HEK293 (cell line): ENCODE measurements around the gene RSPH3.
A peak's percentile ranks its signal among the peaks of the same experiment; 100 is the strongest.

Source experiments
- CTCF ChIA-PET: fragments of 350-600 bp; formaldehyde crosslinking; extraction: SDS; loops from one replicate; lab custom pipeline; 2021; ENCODE audit warnings: antibody characterized with exemption; lab: Yijun Ruan, JAX
- POLR2A ChIA-PET: fragments of 300-600 bp; formaldehyde crosslinking; extraction: SDS; loops from one replicate; lab custom pipeline; 2020; ENCODE audit warnings: antibody characterized with exemption, inconsistent platforms; lab: Yijun Ruan, JAX
- H3K27ac ChIP-seq: fragments of 200-500 bp; sonication (Bioruptor generic); 2 replicates; pipeline ENCODE4 v1.5.1; 2014; ENCODE audit warnings: low read depth, low read length, control low read depth, inconsistent platforms; ENCODE audit errors: extremely low read depth
- H3K36me3 ChIP-seq, 2 experiments: fragments of 200-500 bp in 1 of 2; sonication (Bioruptor generic) in 1 of 2; 1 replicate in 1 of 2; 2 replicates in 1 of 2; pipeline ENCODE4 v1.5.1; 2014 to 2017; ENCODE audit warnings: inconsistent platforms in 2 of 2, low read length in 2 of 2; ENCODE audit not compliant: control insufficient read depth in 2 of 2, insufficient read depth in 1 of 2
- H3K4me1 ChIP-seq: fragments of 200-500 bp; sonication (Bioruptor generic); 2 replicates; pipeline ENCODE4 v1.5.1; 2014; ENCODE audit warnings: mild to moderate bottlenecking, low read length, inconsistent platforms; ENCODE audit not compliant: control insufficient read depth, insufficient read depth
- H3K4me3 ChIP-seq: 2 replicates; pipeline ENCODE4 v1.5.1; 2011; ENCODE audit warnings: low read depth, mild to moderate bottlenecking, control low read depth, low read length, moderate library complexity
- H3K9me3 ChIP-seq: fragments of 200-500 bp; sonication (Bioruptor generic); 2 replicates; pipeline ENCODE4 v1.5.1; 2014; ENCODE audit warnings: low read depth, low read length, inconsistent platforms; ENCODE audit not compliant: control insufficient read depth, insufficient read depth
- GLI4 ChIP-seq: fragments of 450-650 bp; formaldehyde crosslinking; IDR thresholded peaks from 2 replicates; pipeline ENCODE4 v1.5.1; 2016; ENCODE audit warnings: missing biosample characterization, missing genetic modification characterization
- KLF10 ChIP-seq: fragments of 450-650 bp; IDR thresholded peaks from 2 replicates; pipeline ENCODE4 v1.5.1; 2018; ENCODE audit warnings: missing biosample characterization, mild to moderate bottlenecking, missing genetic modification characterization
- KLF7 ChIP-seq: fragments of 450-650 bp; formaldehyde crosslinking; IDR thresholded peaks from 2 replicates; pipeline ENCODE4 v1.5.1; 2016; ENCODE audit warnings: missing biosample characterization, missing genetic modification characterization, borderline replicate concordance
- SCRT1 ChIP-seq: fragments of 450-650 bp; formaldehyde crosslinking; IDR thresholded peaks from 2 replicates; pipeline ENCODE4 v1.5.1; 2016; ENCODE audit warnings: missing biosample characterization, missing genetic modification characterization, borderline replicate concordance
- SP3 ChIP-seq: fragments of 450-650 bp; formaldehyde crosslinking; IDR thresholded peaks from 2 replicates; pipeline ENCODE4 v1.5.1; 2016; ENCODE audit warnings: missing biosample characterization, missing genetic modification characterization
- TRIM28 ChIP-seq: IDR thresholded peaks from 2 replicates; pipeline ENCODE4 v1.6.1; 2011; ENCODE audit warnings: low read length, control low read depth, borderline replicate concordance
- WT1 ChIP-seq: fragments of 450-650 bp; formaldehyde crosslinking; IDR thresholded peaks from 2 replicates; pipeline ENCODE4 v1.5.1; 2016; ENCODE audit warnings: missing biosample characterization, missing genetic modification characterization
- ZBTB20 ChIP-seq: fragments of 450-650 bp; formaldehyde crosslinking; IDR thresholded peaks from 2 replicates; pipeline ENCODE4 v1.5.1; 2016; ENCODE audit warnings: missing biosample characterization, missing genetic modification characterization
- ZIC2 ChIP-seq: fragments of 450-650 bp; formaldehyde crosslinking; IDR thresholded peaks from 2 replicates; pipeline ENCODE4 v1.5.1; 2016; ENCODE audit warnings: missing biosample characterization, missing genetic modification characterization
- ZNF114 ChIP-seq: fragments of 450-650 bp; formaldehyde crosslinking; IDR thresholded peaks from 2 replicates; pipeline ENCODE4 v1.5.0; 2017; ENCODE audit warnings: missing biosample characterization, missing genetic modification characterization
- ZNF174 ChIP-seq: fragments of 450-650 bp; formaldehyde crosslinking; IDR thresholded peaks from 2 replicates; pipeline ENCODE4 v1.5.0; 2017; ENCODE audit warnings: missing biosample characterization, mild to moderate bottlenecking, missing genetic modification characterization
- ZNF184 ChIP-seq: fragments of 450-650 bp; IDR thresholded peaks from 2 replicates; pipeline ENCODE4 v1.5.1; 2018; ENCODE audit warnings: missing biosample characterization, mild to moderate bottlenecking, missing genetic modification characterization
- ZNF311 ChIP-seq: fragments of 450-650 bp; formaldehyde crosslinking; IDR thresholded peaks from 2 replicates; pipeline ENCODE4 v1.5.1; 2017; ENCODE audit warnings: missing biosample characterization, missing genetic modification characterization, borderline replicate concordance
- ZNF521 ChIP-seq: fragments of 450-650 bp; formaldehyde crosslinking; IDR thresholded peaks from 2 replicates; pipeline ENCODE4 v1.5.1; 2017; ENCODE audit warnings: missing biosample characterization, mild to moderate bottlenecking, missing genetic modification characterization
- ZNF544 ChIP-seq: fragments of 450-650 bp; formaldehyde crosslinking; IDR thresholded peaks from 2 replicates; pipeline ENCODE4 v1.5.0; 2017; ENCODE audit warnings: missing biosample characterization, missing genetic modification characterization
- ZNF560 ChIP-seq: fragments of 450-650 bp; formaldehyde crosslinking; IDR thresholded peaks from 2 replicates; pipeline ENCODE4 v1.5.1; 2017; ENCODE audit warnings: missing biosample characterization, missing genetic modification characterization, borderline replicate concordance
- ZNF624 ChIP-seq: fragments of 450-650 bp; formaldehyde crosslinking; IDR thresholded peaks from 2 replicates; pipeline ENCODE4 v1.5.1; 2017; ENCODE audit warnings: missing biosample characterization, missing genetic modification characterization
- ZNF664 ChIP-seq: fragments of 450-650 bp; formaldehyde crosslinking; IDR thresholded peaks from 2 replicates; pipeline ENCODE4 v1.5.1; 2016; ENCODE audit warnings: missing biosample characterization, missing genetic modification characterization
- ZNF677 ChIP-seq: fragments of 450-650 bp; IDR thresholded peaks from 2 replicates; pipeline ENCODE4 v1.5.0; 2018; ENCODE audit warnings: missing biosample characterization, mild to moderate bottlenecking, missing genetic modification characterization, moderate library complexity
- ZNF701 ChIP-seq: fragments of 450-650 bp; formaldehyde crosslinking; IDR thresholded peaks from 2 replicates; pipeline ENCODE4 v1.5.1; 2016; ENCODE audit warnings: missing biosample characterization, missing genetic modification characterization
- TF ChIP-seq, protein P1 (sequence below): fragments of 450-650 bp; formaldehyde crosslinking; IDR thresholded peaks from 2 replicates; pipeline ENCODE4 v1.5.1; 2016; ENCODE audit warnings: missing biosample characterization, missing genetic modification characterization, borderline replicate concordance
- TF ChIP-seq, protein P2 (sequence below): fragments of 450-650 bp; formaldehyde crosslinking; IDR thresholded peaks from 2 replicates; pipeline ENCODE4 v1.5.1; 2016; ENCODE audit warnings: missing biosample characterization, missing genetic modification characterization
- TF ChIP-seq, protein P3 (sequence below): fragments of 450-650 bp; formaldehyde crosslinking; IDR thresholded peaks from 2 replicates; pipeline ENCODE4 v1.5.1; 2016; ENCODE audit warnings: missing biosample characterization, missing genetic modification characterization
- TF ChIP-seq, protein P4 (sequence below): fragments of 450-650 bp; formaldehyde crosslinking; IDR thresholded peaks from 2 replicates; pipeline ENCODE4 v1.5.1; 2016; ENCODE audit warnings: missing biosample characterization, missing genetic modification characterization
- TF ChIP-seq, protein P5 (sequence below): fragments of 450-650 bp; formaldehyde crosslinking; IDR thresholded peaks from 2 replicates; pipeline ENCODE4 v1.5.1; 2017; ENCODE audit warnings: missing biosample characterization, missing genetic modification characterization
- TF ChIP-seq, protein P6 (sequence below): fragments of 450-650 bp; formaldehyde crosslinking; IDR thresholded peaks from 2 replicates; pipeline ENCODE4 v1.5.1; 2016; ENCODE audit warnings: missing biosample characterization, missing genetic modification characterization
- TF ChIP-seq, protein P7 (sequence below): fragments of 450-650 bp; formaldehyde crosslinking; IDR thresholded peaks from 2 replicates; pipeline ENCODE4 v1.5.1; 2016; ENCODE audit warnings: missing biosample characterization, missing genetic modification characterization

Gene RSPH3

DNA sequence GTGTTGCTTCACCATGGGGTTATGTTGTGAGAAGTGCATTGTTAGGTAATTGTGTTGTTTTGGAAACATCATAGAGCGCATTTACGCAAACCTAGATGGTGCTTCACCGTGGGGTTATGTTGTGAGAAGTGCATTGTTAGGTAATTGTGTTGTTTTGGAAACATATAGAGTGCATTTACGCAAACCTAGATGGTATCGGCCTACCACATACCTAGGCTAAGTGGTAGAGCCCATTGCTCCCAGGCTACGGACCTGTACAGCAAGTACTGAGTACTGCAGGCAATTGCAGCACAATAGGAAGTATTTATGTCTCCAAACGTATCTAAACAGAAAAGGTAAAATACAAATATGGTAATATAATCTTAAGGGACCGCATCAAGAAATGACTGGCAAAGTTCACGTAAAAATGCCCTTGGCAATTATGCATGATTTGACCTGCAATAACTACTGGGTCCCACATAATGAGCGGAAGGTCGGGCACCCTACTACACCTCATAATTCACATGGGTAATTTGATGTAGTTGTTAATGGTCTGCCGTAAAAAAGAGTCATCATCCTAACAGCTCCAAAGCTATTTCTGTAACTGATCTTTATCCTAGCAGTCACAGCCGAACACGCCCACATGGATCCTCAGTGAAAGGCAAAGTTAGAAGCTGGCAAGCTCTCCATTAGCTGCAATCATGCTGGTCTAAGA, 76.0 kb downstream of the RSPH3 start:
- H3K9me3 ChIP-seq, result no peaks in the 10 kb centered on the region
- no peak overlapping the region for H3K27ac ChIP-seq
- POLR2A ChIA-PET, result interaction anchor here (1.1 to 1.2 kb wide), 2 partner anchors 54 to 105 kb away, joined by 4 read pairs; partner anchors contain the start of gene EZR
- CTCF ChIA-PET, result interaction anchor here (1.1 kb wide), 1 partner anchor 49 kb away, joined by 4 read pairs; no protein-coding TSS in a partner anchor
- H3K4me3 ChIP-seq, result no peak overlapping the region
- no peaks in the 10 kb centered on the region for H3K36me3 ChIP-seq
- no peaks in the 10 kb centered on the region; the same call in 1 of the 2 replicates for H3K4me1 ChIP-seq
- TF ChIP-seq ZBTB20 (tag by site-specific recombination) (no peak), WT1 (tag by site-specific recombination) (peak; percentile 71), ZNF184 (peak; percentile 73), ZNF544 (tag by site-specific recombination) (no peak), SCRT1 (tag by site-specific recombination) (no peak), KLF10 (peak; percentile 79), GLI4 (tag by site-specific recombination) (no peak), KLF7 (tag by site-specific recombination) (no peak), ZNF521 (tag by site-specific recombination) (no peak), ZNF311 (tag by site-specific recombination) (no peak), ZNF174 (tag by site-specific recombination) (no peak), ZNF664 (no peak), ZNF624 (no peak), TRIM28 (peak; percentile 82), ZNF701 (no peak), ZNF677 (tag by site-specific recombination) (no peak), SP3 (no peak), ZIC2 (tag by site-specific recombination) (no peak), ZNF114 (tag by site-specific recombination) (no peak), ZNF560 (tag by site-specific recombination) (no peak)
- TF ChIP-seq, protein P1, sequence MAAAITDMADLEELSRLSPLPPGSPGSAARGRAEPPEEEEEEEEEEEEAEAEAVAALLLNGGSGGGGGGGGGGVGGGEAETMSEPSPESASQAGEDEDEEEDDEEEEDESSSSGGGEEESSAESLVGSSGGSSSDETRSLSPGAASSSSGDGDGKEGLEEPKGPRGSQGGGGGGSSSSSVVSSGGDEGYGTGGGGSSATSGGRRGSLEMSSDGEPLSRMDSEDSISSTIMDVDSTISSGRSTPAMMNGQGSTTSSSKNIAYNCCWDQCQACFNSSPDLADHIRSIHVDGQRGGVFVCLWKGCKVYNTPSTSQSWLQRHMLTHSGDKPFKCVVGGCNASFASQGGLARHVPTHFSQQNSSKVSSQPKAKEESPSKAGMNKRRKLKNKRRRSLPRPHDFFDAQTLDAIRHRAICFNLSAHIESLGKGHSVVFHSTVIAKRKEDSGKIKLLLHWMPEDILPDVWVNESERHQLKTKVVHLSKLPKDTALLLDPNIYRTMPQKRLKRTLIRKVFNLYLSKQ (tag by site-specific recombination), result no peak
- TF ChIP-seq, protein P2, sequence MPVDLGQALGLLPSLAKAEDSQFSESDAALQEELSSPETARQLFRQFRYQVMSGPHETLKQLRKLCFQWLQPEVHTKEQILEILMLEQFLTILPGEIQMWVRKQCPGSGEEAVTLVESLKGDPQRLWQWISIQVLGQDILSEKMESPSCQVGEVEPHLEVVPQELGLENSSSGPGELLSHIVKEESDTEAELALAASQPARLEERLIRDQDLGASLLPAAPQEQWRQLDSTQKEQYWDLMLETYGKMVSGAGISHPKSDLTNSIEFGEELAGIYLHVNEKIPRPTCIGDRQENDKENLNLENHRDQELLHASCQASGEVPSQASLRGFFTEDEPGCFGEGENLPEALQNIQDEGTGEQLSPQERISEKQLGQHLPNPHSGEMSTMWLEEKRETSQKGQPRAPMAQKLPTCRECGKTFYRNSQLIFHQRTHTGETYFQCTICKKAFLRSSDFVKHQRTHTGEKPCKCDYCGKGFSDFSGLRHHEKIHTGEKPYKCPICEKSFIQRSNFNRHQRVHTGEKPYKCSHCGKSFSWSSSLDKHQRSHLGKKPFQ (tag by site-specific recombination), result 0 out of 2 replicates have a peak, but pooled peaks have one; percentile 50
- TF ChIP-seq, protein P3, sequence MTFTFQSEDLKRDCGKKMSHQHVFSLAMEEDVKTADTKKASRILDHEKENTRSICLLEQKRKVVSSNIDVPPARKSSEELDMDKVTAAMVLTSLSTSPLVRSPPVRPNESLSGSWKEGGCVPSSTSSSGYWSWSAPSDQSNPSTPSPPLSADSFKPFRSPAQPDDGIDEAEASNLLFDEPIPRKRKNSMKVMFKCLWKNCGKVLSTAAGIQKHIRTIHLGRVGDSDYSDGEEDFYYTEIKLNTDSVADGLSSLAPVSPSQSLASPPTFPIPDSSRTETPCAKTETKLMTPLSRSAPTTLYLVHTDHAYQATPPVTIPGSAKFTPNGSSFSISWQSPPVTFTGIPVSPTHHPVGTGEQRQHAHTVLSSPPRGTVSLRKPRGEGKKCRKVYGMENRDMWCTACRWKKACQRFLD (tag by site-specific recombination), result no peak
- TF ChIP-seq, protein P4, sequence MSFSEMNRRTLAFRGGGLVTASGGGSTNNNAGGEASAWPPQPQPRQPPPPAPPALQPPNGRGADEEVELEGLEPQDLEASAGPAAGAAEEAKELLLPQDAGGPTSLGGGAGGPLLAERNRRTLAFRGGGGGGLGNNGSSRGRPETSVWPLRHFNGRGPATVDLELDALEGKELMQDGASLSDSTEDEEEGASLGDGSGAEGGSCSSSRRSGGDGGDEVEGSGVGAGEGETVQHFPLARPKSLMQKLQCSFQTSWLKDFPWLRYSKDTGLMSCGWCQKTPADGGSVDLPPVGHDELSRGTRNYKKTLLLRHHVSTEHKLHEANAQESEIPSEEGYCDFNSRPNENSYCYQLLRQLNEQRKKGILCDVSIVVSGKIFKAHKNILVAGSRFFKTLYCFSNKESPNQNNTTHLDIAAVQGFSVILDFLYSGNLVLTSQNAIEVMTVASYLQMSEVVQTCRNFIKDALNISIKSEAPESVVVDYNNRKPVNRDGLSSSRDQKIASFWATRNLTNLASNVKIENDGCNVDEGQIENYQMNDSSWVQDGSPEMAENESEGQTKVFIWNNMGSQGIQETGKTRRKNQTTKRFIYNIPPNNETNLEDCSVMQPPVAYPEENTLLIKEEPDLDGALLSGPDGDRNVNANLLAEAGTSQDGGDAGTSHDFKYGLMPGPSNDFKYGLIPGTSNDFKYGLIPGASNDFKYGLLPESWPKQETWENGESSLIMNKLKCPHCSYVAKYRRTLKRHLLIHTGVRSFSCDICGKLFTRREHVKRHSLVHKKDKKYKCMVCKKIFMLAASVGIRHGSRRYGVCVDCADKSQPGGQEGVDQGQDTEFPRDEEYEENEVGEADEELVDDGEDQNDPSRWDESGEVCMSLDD (tag by site-specific recombination), result no peak
- TF ChIP-seq, protein P5, sequence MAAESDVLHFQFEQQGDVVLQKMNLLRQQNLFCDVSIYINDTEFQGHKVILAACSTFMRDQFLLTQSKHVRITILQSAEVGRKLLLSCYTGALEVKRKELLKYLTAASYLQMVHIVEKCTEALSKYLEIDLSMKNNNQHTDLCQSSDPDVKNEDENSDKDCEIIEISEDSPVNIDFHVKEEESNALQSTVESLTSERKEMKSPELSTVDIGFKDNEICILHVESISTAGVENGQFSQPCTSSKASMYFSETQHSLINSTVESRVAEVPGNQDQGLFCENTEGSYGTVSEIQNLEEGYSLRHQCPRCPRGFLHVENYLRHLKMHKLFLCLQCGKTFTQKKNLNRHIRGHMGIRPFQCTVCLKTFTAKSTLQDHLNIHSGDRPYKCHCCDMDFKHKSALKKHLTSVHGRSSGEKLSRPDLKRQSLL, result no peak
- TF ChIP-seq, protein P6, sequence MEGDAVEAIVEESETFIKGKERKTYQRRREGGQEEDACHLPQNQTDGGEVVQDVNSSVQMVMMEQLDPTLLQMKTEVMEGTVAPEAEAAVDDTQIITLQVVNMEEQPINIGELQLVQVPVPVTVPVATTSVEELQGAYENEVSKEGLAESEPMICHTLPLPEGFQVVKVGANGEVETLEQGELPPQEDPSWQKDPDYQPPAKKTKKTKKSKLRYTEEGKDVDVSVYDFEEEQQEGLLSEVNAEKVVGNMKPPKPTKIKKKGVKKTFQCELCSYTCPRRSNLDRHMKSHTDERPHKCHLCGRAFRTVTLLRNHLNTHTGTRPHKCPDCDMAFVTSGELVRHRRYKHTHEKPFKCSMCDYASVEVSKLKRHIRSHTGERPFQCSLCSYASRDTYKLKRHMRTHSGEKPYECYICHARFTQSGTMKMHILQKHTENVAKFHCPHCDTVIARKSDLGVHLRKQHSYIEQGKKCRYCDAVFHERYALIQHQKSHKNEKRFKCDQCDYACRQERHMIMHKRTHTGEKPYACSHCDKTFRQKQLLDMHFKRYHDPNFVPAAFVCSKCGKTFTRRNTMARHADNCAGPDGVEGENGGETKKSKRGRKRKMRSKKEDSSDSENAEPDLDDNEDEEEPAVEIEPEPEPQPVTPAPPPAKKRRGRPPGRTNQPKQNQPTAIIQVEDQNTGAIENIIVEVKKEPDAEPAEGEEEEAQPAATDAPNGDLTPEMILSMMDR, result no peak
- TF ChIP-seq, protein P7, sequence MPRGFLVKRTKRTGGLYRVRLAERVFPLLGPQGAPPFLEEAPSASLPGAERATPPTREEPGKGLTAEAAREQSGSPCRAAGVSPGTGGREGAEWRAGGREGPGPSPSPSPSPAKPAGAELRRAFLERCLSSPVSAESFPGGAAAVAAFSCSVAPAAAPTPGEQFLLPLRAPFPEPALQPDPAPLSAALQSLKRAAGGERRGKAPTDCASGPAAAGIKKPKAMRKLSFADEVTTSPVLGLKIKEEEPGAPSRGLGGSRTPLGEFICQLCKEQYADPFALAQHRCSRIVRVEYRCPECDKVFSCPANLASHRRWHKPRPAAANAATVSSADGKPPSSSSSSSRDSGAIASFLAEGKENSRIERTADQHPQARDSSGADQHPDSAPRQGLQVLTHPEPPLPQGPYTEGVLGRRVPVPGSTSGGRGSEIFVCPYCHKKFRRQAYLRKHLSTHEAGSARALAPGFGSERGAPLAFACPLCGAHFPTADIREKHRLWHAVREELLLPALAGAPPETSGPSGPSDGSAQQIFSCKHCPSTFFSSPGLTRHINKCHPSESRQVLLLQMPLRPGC, result peak; percentile 84
